ENCODE measurements around the gene WDTC1.
A peak's percentile ranks its signal among the peaks of the same experiment; 100 is the strongest.

Gene WDTC1

GRCh38 chr1:27301052-27301422, 66.6 kb downstream of the WDTC1 start:
- in situ Hi-C loops (cut with HindIII; ENCODE audit: low sequenced_read_pairs), result no loop called here
- TF ChIP-seq, protein P1, sequence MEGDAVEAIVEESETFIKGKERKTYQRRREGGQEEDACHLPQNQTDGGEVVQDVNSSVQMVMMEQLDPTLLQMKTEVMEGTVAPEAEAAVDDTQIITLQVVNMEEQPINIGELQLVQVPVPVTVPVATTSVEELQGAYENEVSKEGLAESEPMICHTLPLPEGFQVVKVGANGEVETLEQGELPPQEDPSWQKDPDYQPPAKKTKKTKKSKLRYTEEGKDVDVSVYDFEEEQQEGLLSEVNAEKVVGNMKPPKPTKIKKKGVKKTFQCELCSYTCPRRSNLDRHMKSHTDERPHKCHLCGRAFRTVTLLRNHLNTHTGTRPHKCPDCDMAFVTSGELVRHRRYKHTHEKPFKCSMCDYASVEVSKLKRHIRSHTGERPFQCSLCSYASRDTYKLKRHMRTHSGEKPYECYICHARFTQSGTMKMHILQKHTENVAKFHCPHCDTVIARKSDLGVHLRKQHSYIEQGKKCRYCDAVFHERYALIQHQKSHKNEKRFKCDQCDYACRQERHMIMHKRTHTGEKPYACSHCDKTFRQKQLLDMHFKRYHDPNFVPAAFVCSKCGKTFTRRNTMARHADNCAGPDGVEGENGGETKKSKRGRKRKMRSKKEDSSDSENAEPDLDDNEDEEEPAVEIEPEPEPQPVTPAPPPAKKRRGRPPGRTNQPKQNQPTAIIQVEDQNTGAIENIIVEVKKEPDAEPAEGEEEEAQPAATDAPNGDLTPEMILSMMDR (IDR thresholded peaks at IDR 0.05; ENCODE audit: low read depth, low read length), result no peak

GRCh38 chr1:27301582-27302199, 67.3 kb downstream of the WDTC1 start:
- no peak for DNase-seq (ENCODE audit: low read depth, low spot score)
- TF ChIP-seq, protein P1 (IDR thresholded peaks at IDR 0.05; ENCODE audit: low read depth, low read length), result no peak
- no peak overlapping the region for H3K4me3 ChIP-seq (ENCODE audit: low read depth, low read length)
- in situ Hi-C loops (cut with HindIII; ENCODE audit: low sequenced_read_pairs), result no loop called here

More at GRCh38 chr1:27301052-27301422, 66.6 kb downstream of the WDTC1 start:
- DNase-seq (ENCODE audit: low read depth, low spot score), result no peak
- no peak overlapping the region for H3K4me3 ChIP-seq (ENCODE audit: low read depth, low read length)

DNA sequence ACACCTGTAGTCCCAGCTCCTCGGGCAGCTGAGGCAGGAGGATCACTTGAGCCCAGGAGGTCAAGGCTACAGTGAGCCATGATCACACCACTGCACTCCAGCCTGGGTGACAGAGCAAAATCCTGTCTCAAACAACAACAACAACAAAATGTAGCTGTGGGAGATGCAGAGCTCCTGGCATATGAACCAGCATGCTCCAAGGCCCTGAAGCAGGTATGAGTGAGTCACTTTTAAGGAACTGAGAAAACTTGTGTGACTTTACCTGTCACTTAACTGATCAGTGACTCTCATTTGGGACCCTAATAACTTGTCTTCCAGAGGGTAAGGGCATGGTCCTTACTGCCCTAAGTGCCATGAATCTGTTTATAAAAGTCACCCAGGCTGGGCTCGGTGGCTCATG, 68.2 kb downstream of the WDTC1 start:
- H3K4me3 ChIP-seq (ENCODE audit: low read depth, low read length), result no peak overlapping the region
- in situ Hi-C loops (cut with HindIII; ENCODE audit: low sequenced_read_pairs), result no loop called here
- TF ChIP-seq, protein P1 (IDR thresholded peaks at IDR 0.05; ENCODE audit: low read depth, low read length), result no peak
- DNase-seq (ENCODE audit: low read depth, low spot score), result no peak

- no peak overlapping the region for H3K4me3 ChIP-seq (ENCODE audit: low read depth, low read length)
- in situ Hi-C loops (cut with HindIII; ENCODE audit: low sequenced_read_pairs), result no loop called here
- no peak for DNase-seq (ENCODE audit: low read depth, low spot score)
- TF ChIP-seq, protein P1 (IDR thresholded peaks at IDR 0.05; ENCODE audit: low read depth, low read length), result no peak
Observed at GRCh38 chr1:27303509-27303908, 69.1 kb downstream of the WDTC1 start.

DNA sequence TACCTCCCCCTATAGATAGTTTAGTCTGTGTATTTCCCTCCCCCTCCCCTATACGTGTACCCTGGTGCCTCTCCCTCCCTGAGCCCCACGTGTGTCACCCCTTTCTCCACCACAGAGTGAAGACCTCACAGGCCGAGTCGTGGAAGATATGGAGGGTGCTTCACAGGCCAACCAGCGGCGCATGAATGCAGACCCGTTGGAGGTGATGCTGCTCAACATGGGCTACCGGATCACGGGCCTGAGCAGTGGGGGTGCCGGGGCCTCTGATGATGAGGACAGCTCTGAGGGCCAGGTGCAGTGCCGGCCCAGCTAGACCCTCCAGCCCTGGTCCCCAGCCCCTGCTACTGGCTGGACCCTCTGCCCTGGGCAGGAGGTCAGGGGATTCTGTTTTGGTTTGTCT, 71.6 kb downstream of the WDTC1 start:
- in situ Hi-C loops (cut with HindIII; ENCODE audit: low sequenced_read_pairs), result no loop called here
- TF ChIP-seq, protein P1 (IDR thresholded peaks at IDR 0.05; ENCODE audit: low read depth, low read length), result no peak
- H3K4me3 ChIP-seq (ENCODE audit: low read depth, low read length), result no peak overlapping the region
- no peak for DNase-seq (ENCODE audit: low read depth, low spot score)

- H3K4me3 ChIP-seq (ENCODE audit: low read depth, low read length), result no peak overlapping the region
- in situ Hi-C loops (cut with HindIII; ENCODE audit: low sequenced_read_pairs), result no loop called here
- no peak for DNase-seq (ENCODE audit: low read depth, low spot score)
- TF ChIP-seq, protein P1 (IDR thresholded peaks at IDR 0.05; ENCODE audit: low read depth, low read length), result peak; percentile 18
Observed at GRCh38 chr1:27306892-27307761, 72.7 kb downstream of the WDTC1 start.
